Body of pancreas (tissue), 4 donors: ENCODE results near the gene CAMK1D. TPM values are rescaled to one million over a fixed set of nuclear protein-coding genes. Genes with fewer than 3 reads are reported as not detected.
"Not testable (repeated sequence)": the region's sequence is repeated elsewhere in the genome, so short reads cannot be mapped to it uniquely, and the experiment has no call there.

Source experiments
- ATAC-seq: fragments of 150-250 bp; one replicate; pipeline ENCODE4 v1.9.1; 2016
- DNase-seq, 4 donors: peaks; one replicate each; pipeline ENCODE4 v3.0.0-alpha.2; 2019
- H3K27ac ChIP-seq, 4 donors: fragments of 200-600 bp; sonication (generic); 1 replicate in 3 of 4; 2 replicates in 1 of 4; pipeline versions ENCODE4 v1.5.1 to v1.6.1; 2016 to 2019; ENCODE audit warnings: mild to moderate bottlenecking in 1 of 4, mixed read lengths in 1 of 4, moderate library complexity in 1 of 4
- H3K27me3 ChIP-seq, 2 donors: fragments of 200-600 bp; sonication (generic); one replicate each; pipeline ENCODE4 v1.6.0; 2016; ENCODE audit warnings: mild to moderate bottlenecking in 1 of 2
- H3K36me3 ChIP-seq, 2 donors: fragments of 200-600 bp; sonication (generic); replicated peaks in 1 of 2; 2 replicates each; pipeline ENCODE4 v1.5.1; 2016; ENCODE audit warnings: low read depth in 2 of 2; ENCODE audit not compliant: insufficient read depth in 1 of 2
- H3K4me1 ChIP-seq: fragments of 200-600 bp; sonication (generic); one replicate; pipeline ENCODE4 v1.6.0; 2016
- H3K4me3 ChIP-seq, 2 donors: fragments of 200-600 bp; sonication (generic); 1 replicate in 1 of 2; 2 replicates in 1 of 2; pipeline ENCODE4 v1.5.1; 2016 to 2019
- H3K9me3 ChIP-seq, 3 donors: fragments of 200-600 bp; sonication (generic); 1 replicate in 2 of 3; 2 replicates in 1 of 3; pipeline ENCODE4 v1.5.1; 2016
- POLR2A ChIP-seq, 3 donors: fragments of 450-650 bp; IDR thresholded peaks; one replicate each; pipeline ENCODE4 v1.6.1; 2016; ENCODE audit warnings: antibody characterized with exemption in 3 of 3, mild to moderate bottlenecking in 2 of 3
- WGBS, 2 donors: methylation state at CpG; one replicate each; pipeline ENCODE4 v1.1.5; 2017; 5-methylcytosine and 5-hydroxymethylcytosine counted together
- intact Hi-C: fragments of 100-400 bp; cut with DNase I; formaldehyde crosslinking; loops from one replicate; pipeline ENCODE4 v1.15.1; 2023
- total RNA-seq, 2 donors: library from RNA; depleted of rRNA; stranded (reverse); fragments of >200 nt; gene quantifications; one replicate each; pipeline ENCODE4 v1.1.0, GENCODE V29; 2016
- TF ChIP-seq, protein P1 (sequence below), 7 experiments: fragments of 450-650 bp in 4 of 7; fragments of 200-600 bp in 3 of 7; sonication (generic) in 3 of 7; IDR thresholded peaks; one replicate each; pipeline ENCODE4 v1.5.1; 2016 to 2019; ENCODE audit warnings: antibody characterized with exemption in 7 of 7

CAMK1D gene
- total RNA-seq, 2 donors from 2014 or later = 12.5 to 14.2 TPM

DNA sequence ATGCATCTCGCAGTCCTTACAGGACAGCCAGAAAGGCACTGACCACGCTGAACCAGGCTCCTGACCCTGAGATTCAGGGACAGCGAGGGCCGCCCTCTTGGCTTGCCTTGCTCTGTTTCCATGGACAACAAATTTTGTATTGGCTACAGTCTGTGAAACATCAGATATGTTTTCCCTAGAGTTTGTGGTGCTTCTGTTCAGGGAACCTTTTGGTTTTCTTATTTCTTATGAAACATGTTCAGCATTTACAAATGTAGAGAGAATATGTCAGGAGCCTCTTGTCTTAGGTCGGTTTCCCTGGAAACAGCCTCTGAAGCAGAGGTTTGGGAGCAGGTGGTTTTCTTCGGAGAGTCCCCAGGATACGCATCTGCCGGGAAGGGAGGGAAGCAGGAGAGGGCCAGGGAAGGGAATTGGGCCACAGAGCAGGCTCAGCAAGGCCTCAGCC is 392.0 kb downstream of the CAMK1D start:
- H3K36me3 ChIP-seq = no peaks in the 10 kb centered on the region
- H3K4me1 ChIP-seq = peaks cover 6% of the 10 kb centered on the region
- WGBS, 2 donors = 70 to 72% methylated on average over 8 of the region's 8 CpGs
- DNase-seq (peak in 2 of 4 donors; percentile 22 to 31), ATAC-seq (peak; percentile 45)
- no peak overlapping the region for H3K27ac ChIP-seq
- TF ChIP-seq POLR2A (IDR thresholded peaks at IDR 0.05) = no peak
- TF ChIP-seq, protein P1, sequence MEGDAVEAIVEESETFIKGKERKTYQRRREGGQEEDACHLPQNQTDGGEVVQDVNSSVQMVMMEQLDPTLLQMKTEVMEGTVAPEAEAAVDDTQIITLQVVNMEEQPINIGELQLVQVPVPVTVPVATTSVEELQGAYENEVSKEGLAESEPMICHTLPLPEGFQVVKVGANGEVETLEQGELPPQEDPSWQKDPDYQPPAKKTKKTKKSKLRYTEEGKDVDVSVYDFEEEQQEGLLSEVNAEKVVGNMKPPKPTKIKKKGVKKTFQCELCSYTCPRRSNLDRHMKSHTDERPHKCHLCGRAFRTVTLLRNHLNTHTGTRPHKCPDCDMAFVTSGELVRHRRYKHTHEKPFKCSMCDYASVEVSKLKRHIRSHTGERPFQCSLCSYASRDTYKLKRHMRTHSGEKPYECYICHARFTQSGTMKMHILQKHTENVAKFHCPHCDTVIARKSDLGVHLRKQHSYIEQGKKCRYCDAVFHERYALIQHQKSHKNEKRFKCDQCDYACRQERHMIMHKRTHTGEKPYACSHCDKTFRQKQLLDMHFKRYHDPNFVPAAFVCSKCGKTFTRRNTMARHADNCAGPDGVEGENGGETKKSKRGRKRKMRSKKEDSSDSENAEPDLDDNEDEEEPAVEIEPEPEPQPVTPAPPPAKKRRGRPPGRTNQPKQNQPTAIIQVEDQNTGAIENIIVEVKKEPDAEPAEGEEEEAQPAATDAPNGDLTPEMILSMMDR (IDR thresholded peaks at IDR 0.05) = no peak
- no peak overlapping the region for H3K4me3 ChIP-seq
- H3K9me3 ChIP-seq = no peaks in the 10 kb centered on the region
- intact Hi-C loops = no loop called here
- H3K27me3 ChIP-seq = no peaks in the 10 kb centered on the region

DNA sequence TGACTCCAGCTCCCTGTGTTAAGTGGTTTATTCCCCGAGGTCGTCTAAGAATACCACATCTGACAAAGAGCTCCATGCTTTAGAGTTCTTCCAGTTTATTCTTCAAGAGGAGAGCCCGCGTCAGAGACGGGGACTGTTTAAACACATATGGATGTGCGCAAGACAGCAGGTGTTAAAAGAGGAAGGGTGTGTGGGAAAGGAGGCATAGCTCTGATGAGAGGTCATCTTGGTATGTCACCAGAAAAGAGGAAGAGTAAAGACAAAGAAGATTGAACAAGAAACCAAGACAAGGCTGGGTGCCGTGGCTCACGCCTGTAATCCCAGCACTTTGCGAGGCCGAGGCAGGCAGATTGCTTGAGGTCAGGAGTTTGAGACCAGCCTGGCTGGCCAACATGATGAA is 393.4 kb downstream of the CAMK1D start:
- H3K27ac ChIP-seq = no peak overlapping the region
- DNase-seq (no peak), ATAC-seq (no peak)
- no peaks in the 10 kb centered on the region for H3K9me3 ChIP-seq
- intact Hi-C loops = no loop called here
- no peak overlapping the region for H3K4me3 ChIP-seq
- TF ChIP-seq POLR2A (IDR thresholded peaks at IDR 0.05) = no peak
- TF ChIP-seq, protein P1 (IDR thresholded peaks at IDR 0.05) = no peak
- no peaks in the 10 kb centered on the region for H3K36me3 ChIP-seq
- H3K27me3 ChIP-seq = no peaks in the 10 kb centered on the region
- H3K4me1 ChIP-seq = peaks cover 6% of the 10 kb centered on the region
- 77 to 93% methylated on average over 10 of the region's 10 CpGs for WGBS, 2 donors

DNA sequence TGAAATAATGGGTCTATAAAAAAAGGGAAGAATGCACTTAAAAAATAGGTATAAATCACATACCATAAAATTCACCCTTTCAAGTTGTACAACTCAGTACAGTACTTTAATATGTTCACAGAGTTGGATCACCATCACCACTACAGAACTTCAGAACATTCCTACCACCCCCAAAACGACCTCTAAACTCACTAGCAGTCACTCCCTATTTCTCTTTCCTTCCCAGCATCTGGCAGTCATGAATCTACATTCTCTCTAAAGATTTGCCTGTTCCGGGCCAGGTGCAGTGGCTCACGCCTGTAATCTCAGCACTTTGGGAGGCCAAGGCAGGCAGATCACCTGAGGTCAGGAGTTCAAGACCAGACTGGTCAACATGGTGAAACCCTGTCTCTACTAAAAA is 394.1 kb downstream of the CAMK1D start:
- DNase-seq, H3K4me3 ChIP-seq, ATAC-seq, H3K4me1 ChIP-seq, H3K27me3 ChIP-seq, intact Hi-C loops, H3K9me3 ChIP-seq, H3K27ac ChIP-seq, H3K36me3 ChIP-seq: not testable (repeated sequence)
- 48 to 67% methylated on average over 3 of the region's 3 CpGs for WGBS, 2 donors

DNA sequence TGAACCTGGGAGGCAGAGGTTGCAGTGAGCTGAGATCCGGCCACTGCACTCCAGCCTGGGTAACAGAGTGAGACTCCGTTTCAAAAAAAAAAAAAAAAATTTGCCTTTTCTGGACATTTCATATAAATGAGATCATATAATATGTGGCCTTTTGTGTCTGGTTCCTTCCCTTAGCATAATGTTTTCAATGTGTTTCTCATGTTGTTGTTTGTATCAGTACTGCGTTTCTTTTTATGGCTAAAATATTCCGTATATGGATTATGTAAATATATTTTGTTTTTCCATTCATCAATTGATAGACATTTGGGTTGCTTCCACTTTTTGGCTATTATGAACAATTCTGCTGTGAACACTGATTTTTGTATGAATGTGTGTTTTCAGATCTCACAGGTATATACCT is 394.6 kb downstream of the CAMK1D start:
- intact Hi-C loops = no loop called here
- Histone ChIP-seq H3K4me3 (no peak overlapping the region), H3K9me3 (no peaks in the 10 kb centered on the region), H3K27ac (no peak overlapping the region), H3K27me3 (no peaks in the 10 kb centered on the region), H3K36me3 (no peaks in the 10 kb centered on the region), H3K4me1 (peaks cover 6% of the 10 kb centered on the region)
- TF ChIP-seq POLR2A (IDR thresholded peaks at IDR 0.05) = no peak
- TF ChIP-seq, protein P1 (IDR thresholded peaks at IDR 0.05) = no peak
- ATAC-seq (no peak), DNase-seq (no peak)
- 87 to 91% methylated on average over 4 of the region's 4 CpGs for WGBS, 2 donors

DNA sequence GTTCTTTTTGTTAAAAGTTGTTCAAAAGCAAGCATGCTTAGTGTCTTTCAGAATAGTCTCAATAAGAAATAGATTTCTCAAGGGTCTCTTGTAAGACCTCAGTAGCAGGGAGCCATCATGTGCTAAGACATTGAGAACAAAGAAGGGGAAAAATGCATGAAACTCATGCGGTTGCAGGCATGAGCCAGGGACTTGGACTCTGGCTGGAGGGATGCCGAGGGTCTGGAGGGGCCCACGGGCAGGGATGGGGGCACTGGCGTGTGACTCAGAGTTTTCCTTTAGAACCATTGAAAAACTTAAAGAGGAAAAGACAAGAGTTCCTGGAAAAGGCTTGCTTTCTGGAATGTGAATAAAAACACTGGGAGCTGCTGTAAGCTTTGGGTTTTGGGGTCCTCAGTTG is 398.8 kb downstream of the CAMK1D start:
- WGBS, 2 donors = 89 to 95% methylated on average over 4 of the region's 4 CpGs
- no peaks in the 10 kb centered on the region for H3K9me3 ChIP-seq
- DNase-seq (no peak), ATAC-seq (no peak)
- H3K4me1 ChIP-seq = peaks cover 7% of the 10 kb centered on the region
- no peaks in the 10 kb centered on the region for H3K27me3 ChIP-seq
- H3K4me3 ChIP-seq = no peak overlapping the region
- intact Hi-C loops = no loop called here
- TF ChIP-seq, protein P1 (IDR thresholded peaks at IDR 0.05) = no peak
- H3K36me3 ChIP-seq = no peaks in the 10 kb centered on the region
- no peak overlapping the region for H3K27ac ChIP-seq
